ENCODE measurements around the gene PFKL. TPM values are rescaled to one million over a fixed set of nuclear protein-coding genes. Genes with fewer than 3 reads are reported as not detected.

PFKL gene
- total RNA-seq, 1 donor from 2014 or later: 42.7 TPM

- ATAC-seq (ENCODE audit: poor library complexity) (no peak), DNase-seq (no peak)
- intact Hi-C loops (cut with DNase I): no loop called here
Measured at GRCh38 chr21:44320847-44321246, 21.0 kb downstream of the PFKL start.

- DNase-seq: no peak
- ATAC-seq (ENCODE audit: poor library complexity): no peak
- intact Hi-C loops (cut with DNase I): no loop called here
Measured at GRCh38 chr21:44321846-44322450, 22.1 kb downstream of the PFKL start.

GRCh38 chr21:44322621-44323325 is 22.9 kb downstream of the PFKL start:
- intact Hi-C loops (cut with DNase I): no loop called here
- ATAC-seq (ENCODE audit: poor library complexity): no peak
- DNase-seq: no peak

- intact Hi-C loops (cut with DNase I): no loop called here
- DNase-seq (no peak), ATAC-seq (ENCODE audit: poor library complexity) (no peak)
Measured at GRCh38 chr21:44323591-44323990, 23.7 kb downstream of the PFKL start.

- no peak for ATAC-seq (ENCODE audit: poor library complexity)
- intact Hi-C loops (cut with DNase I): no loop called here
- no peak for DNase-seq
Measured at GRCh38 chr21:44324106-44324853, 24.4 kb downstream of the PFKL start.

GRCh38 chr21:44324854-44325107 is 24.9 kb downstream of the PFKL start:
- intact Hi-C loops (cut with DNase I): no loop called here
- ATAC-seq (ENCODE audit: poor library complexity): no peak

GRCh38 chr21:44325386-44326271 is 25.8 kb downstream of the PFKL start:
- DNase-seq: no peak
- intact Hi-C loops (cut with DNase I): no loop called here
- no peak for ATAC-seq (ENCODE audit: poor library complexity)

More at GRCh38 chr21:44324854-44325107, 24.9 kb downstream of the PFKL start:
- DNase-seq: no peak

- DNase-seq (no peak), ATAC-seq (ENCODE audit: poor library complexity) (no peak)
- intact Hi-C loops (cut with DNase I): no loop called here
Measured at GRCh38 chr21:44326272-44326647, 26.4 kb downstream of the PFKL start.

- intact Hi-C loops (cut with DNase I): no loop called here
Measured at GRCh38 chr21:44326716-44327602, 27.1 kb downstream of the PFKL start.

GRCh38 chr21:44327603-44327974 is 27.7 kb downstream of the PFKL start:
- no peak for ATAC-seq (ENCODE audit: poor library complexity)
- no peak for DNase-seq
- intact Hi-C loops (cut with DNase I): no loop called here

More at GRCh38 chr21:44326716-44327602, 27.1 kb downstream of the PFKL start:
- no peak for ATAC-seq (ENCODE audit: poor library complexity)
- DNase-seq: no peak

- intact Hi-C loops (cut with DNase I): no loop called here
- DNase-seq (no peak), ATAC-seq (ENCODE audit: poor library complexity) (no peak)
Measured at GRCh38 chr21:44328242-44328895, 28.5 kb downstream of the PFKL start.

- DNase-seq (no peak), ATAC-seq (ENCODE audit: poor library complexity) (no peak)
- intact Hi-C loops (cut with DNase I): no loop called here
Measured at GRCh38 chr21:44329086-44329889, 29.4 kb downstream of the PFKL start.

- intact Hi-C loops (cut with DNase I): no loop called here
Measured at GRCh38 chr21:44329971-44330681, 30.3 kb downstream of the PFKL start.

GRCh38 chr21:44330698-44331097 is 30.8 kb downstream of the PFKL start:
- intact Hi-C loops (cut with DNase I): no loop called here
- DNase-seq: no peak
- ATAC-seq (ENCODE audit: poor library complexity): no peak

More at GRCh38 chr21:44329971-44330681, 30.3 kb downstream of the PFKL start:
- DNase-seq: no peak
- ATAC-seq (ENCODE audit: poor library complexity): no peak

- intact Hi-C loops (cut with DNase I): no loop called here
- ATAC-seq (ENCODE audit: poor library complexity) (no peak), DNase-seq (no peak)
Measured at GRCh38 chr21:44331209-44331608, 31.4 kb downstream of the PFKL start.

- intact Hi-C loops (cut with DNase I): no loop called here
- ATAC-seq (ENCODE audit: poor library complexity): no peak
- no peak for DNase-seq
Measured at GRCh38 chr21:44331650-44332307, 31.9 kb downstream of the PFKL start.

All from Right ventricle myocardium superior (tissue), 1 donor.